ENCODE data around the gene ZC3H18.
"Not testable (repeated sequence)": the region's sequence is repeated elsewhere in the genome, so short reads cannot be mapped to it uniquely, and the experiment has no call there.

Gene ZC3H18

DNA sequence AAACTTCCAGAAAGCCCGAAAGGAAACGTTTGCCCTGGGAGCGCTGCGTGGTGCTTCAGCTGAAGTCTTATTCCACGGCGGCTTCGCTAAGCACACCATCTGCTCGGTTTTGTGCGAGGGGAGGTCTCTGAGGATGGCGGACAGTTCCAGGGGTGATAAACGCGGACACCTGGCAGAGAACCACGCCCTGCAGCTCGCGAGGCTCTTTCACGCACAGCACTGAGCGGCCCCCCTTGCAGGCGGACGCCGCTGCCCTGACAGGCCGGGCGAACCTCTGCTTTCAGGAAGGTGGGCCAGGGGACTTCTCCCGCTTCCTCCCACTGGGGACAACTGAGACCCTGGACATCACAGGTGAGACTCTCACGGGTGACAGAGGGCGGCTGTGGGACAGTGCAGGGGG, 89.0 kb downstream of the ZC3H18 start:
- Histone ChIP-seq H3K4me1 (ENCODE audit: control insufficient read depth, insufficient read depth, low read length) (no peaks in the 10 kb centered on the region), H3K4me3 (ENCODE audit: low read length) (no peak overlapping the region), H3K9ac (ENCODE audit: low read length) (no peak overlapping the region), H3K27me3 (ENCODE audit: control insufficient read depth, insufficient read depth, low read length) (no peaks in the 10 kb centered on the region), H3K36me3 (ENCODE audit: control insufficient read depth, insufficient read depth, low read length) (no peaks in the 10 kb centered on the region), H3K27ac (ENCODE audit: low read depth, low read length) (no peak overlapping the region)

DNA sequence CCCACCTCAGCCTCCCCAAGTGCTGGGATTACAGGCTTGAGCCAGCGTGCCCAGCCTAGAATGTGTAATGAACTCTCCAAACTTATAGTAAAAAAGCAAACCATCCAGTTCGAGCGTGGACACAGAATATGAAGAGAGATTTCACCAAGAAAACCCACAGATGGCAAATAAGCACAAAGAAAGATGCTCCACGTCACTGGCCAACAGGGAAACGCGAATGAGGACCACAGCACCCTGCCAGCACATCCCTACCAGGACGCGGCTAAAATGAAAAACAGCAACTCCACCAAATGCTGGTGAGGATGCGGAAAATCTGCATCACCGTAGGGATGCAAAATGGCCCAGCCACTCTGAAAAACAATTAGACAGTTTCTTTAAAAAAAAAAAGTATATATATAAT, 91.3 kb downstream of the ZC3H18 start:
- H3K27ac ChIP-seq (ENCODE audit: low read depth, low read length) = no peak overlapping the region
- H3K27me3 ChIP-seq (ENCODE audit: control insufficient read depth, insufficient read depth, low read length) = no peaks in the 10 kb centered on the region
- no peak overlapping the region for H3K4me3 ChIP-seq (ENCODE audit: low read length)
- no peaks in the 10 kb centered on the region for H3K4me1 ChIP-seq (ENCODE audit: control insufficient read depth, insufficient read depth, low read length)
- no peaks in the 10 kb centered on the region for H3K36me3 ChIP-seq (ENCODE audit: control insufficient read depth, insufficient read depth, low read length)
- no peak overlapping the region for H3K9ac ChIP-seq (ENCODE audit: low read length)

GRCh38 chr16:88662222-88662842, 92.1 kb downstream of the ZC3H18 start:
- Histone ChIP-seq H3K4me1 (ENCODE audit: control insufficient read depth, insufficient read depth, low read length) (no peaks in the 10 kb centered on the region), H3K27me3 (ENCODE audit: control insufficient read depth, insufficient read depth, low read length) (no peaks in the 10 kb centered on the region), H3K9ac (ENCODE audit: low read length) (peak overlapping the region; percentile 80), H3K27ac (ENCODE audit: low read depth, low read length) (peak overlapping the region; percentile 71), H3K4me3 (ENCODE audit: low read length) (peak overlapping the region; percentile 87), H3K36me3 (ENCODE audit: control insufficient read depth, insufficient read depth, low read length) (no peaks in the 10 kb centered on the region)

DNA sequence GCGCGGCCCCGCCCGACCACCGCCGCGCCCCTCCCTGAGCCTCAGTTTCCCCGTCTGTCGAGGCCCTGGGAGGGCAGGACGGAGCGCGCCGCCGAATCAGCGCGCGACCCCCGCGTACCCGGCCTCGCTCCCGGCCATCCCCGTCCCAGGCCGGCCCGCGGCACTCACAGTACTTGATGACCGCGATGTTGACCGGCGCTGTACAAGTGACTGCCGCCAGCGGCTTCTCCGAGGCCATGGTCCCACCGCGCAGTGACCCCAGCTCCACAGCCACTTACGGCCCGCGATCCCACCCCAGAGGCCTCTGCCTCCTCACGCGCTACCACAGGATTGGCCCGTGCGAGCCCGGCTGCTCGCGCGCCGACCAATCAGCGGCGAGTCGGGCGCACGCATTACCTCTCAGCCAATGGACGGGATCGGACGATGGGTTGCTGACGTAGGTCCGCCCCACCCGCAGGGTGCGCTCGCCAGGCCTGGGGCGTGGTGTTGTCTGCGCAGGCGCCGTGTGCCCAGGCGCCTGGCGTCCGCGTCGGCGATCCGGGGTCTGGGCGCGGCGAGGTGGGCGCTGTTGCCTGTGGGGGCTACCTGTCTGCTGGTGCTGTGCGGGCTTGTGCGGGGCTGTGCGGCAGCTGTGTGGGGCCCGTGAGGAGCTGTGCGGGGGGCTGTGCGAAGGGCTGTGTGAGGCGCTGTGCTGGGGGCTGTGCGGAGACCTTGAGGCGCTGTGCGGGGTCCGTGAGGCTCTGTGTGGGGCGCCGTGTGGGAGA, 92.8 kb downstream of the ZC3H18 start, which contains the start of gene MVD:
TSS of gene MVD (minus strand) at position 249 of the 764 bp plus-strand sequence. CDS start at position 238, 11 bp downstream.
- peak within 1 kb of the TSS; percentile 83 for H3K27ac ChIP-seq (ENCODE audit: low read depth, low read length)
- peak within 1 kb of the TSS; percentile 92 for H3K9ac ChIP-seq (ENCODE audit: low read length)
- no peaks in the 10 kb centered on the region for H3K4me1 ChIP-seq (ENCODE audit: control insufficient read depth, insufficient read depth, low read length)
- H3K27me3 ChIP-seq (ENCODE audit: control insufficient read depth, insufficient read depth, low read length) = no peaks in the 10 kb centered on the region
- H3K36me3 ChIP-seq (ENCODE audit: control insufficient read depth, insufficient read depth, low read length) = no peaks in the 10 kb centered on the region
- peak within 1 kb of the TSS; percentile 87 for H3K4me3 ChIP-seq (ENCODE audit: low read length)

GRCh38 chr16:88665148-88665547, 94.9 kb downstream of the ZC3H18 start:
- H3K4me1 ChIP-seq (ENCODE audit: control insufficient read depth, insufficient read depth, low read length) = no peaks in the 10 kb centered on the region
- H3K27ac ChIP-seq (ENCODE audit: low read depth, low read length) = no peak overlapping the region
- no peak overlapping the region for H3K4me3 ChIP-seq (ENCODE audit: low read length)
- H3K27me3 ChIP-seq (ENCODE audit: control insufficient read depth, insufficient read depth, low read length) = no peaks in the 10 kb centered on the region
- H3K36me3 ChIP-seq (ENCODE audit: control insufficient read depth, insufficient read depth, low read length) = no peaks in the 10 kb centered on the region
- H3K9ac ChIP-seq (ENCODE audit: low read length) = no peak overlapping the region

DNA sequence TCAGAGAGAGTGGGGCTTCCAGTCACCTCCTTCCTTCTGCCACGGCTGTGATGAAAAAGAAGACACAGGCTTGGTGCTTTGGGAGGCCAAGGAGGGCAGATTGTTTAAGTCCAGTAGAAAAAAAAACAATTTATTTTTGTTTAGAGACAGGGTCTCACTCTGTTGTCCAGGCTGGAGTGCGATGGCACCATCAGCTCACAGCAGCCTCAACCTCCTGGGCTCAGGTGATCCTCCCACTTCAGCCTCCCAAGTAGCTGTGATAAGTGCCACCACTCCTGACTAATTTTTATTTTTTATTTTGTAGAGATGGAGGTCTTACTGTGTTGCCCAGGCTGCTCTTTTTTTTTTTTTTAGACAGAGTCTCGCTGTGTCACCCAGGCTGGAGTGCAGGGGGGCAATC, 95.4 kb downstream of the ZC3H18 start:
- no peaks in the 10 kb centered on the region for H3K4me1 ChIP-seq (ENCODE audit: control insufficient read depth, insufficient read depth, low read length)
- no peaks in the 10 kb centered on the region for H3K36me3 ChIP-seq (ENCODE audit: control insufficient read depth, insufficient read depth, low read length)
- H3K27ac ChIP-seq (ENCODE audit: low read depth, low read length) = no peak overlapping the region
- no peak overlapping the region for H3K4me3 ChIP-seq (ENCODE audit: low read length)
- no peak overlapping the region for H3K9ac ChIP-seq (ENCODE audit: low read length)
- H3K27me3 ChIP-seq (ENCODE audit: control insufficient read depth, insufficient read depth, low read length) = no peaks in the 10 kb centered on the region

DNA sequence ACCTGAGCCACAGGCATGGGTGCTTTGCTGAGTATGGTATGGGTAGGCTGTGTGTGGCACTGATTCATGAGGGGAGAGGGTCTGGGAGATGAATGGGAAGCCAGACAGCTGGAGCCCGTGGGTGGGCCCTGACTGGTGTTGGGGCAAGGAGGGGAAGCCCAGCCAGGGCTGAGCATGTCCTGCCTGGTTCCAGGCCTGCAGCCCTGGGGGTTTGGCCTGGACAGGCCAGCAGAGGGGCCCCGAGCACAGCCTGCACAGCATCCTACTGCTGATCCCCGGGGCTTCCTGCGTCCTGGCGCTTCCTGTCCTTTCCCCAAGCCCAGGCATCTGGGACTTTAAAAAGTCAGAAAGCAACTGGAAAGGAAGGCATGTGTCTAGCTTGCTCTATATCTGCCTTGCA, 97.3 kb downstream of the ZC3H18 start:
- H3K27me3 ChIP-seq (ENCODE audit: control insufficient read depth, insufficient read depth, low read length) = no peaks in the 10 kb centered on the region
- H3K4me1 ChIP-seq (ENCODE audit: control insufficient read depth, insufficient read depth, low read length) = no peaks in the 10 kb centered on the region
- H3K27ac ChIP-seq (ENCODE audit: low read depth, low read length) = no peak overlapping the region
- no peaks in the 10 kb centered on the region for H3K36me3 ChIP-seq (ENCODE audit: control insufficient read depth, insufficient read depth, low read length)
- no peak overlapping the region for H3K4me3 ChIP-seq (ENCODE audit: low read length)
- H3K9ac ChIP-seq (ENCODE audit: low read length) = no peak overlapping the region

DNA sequence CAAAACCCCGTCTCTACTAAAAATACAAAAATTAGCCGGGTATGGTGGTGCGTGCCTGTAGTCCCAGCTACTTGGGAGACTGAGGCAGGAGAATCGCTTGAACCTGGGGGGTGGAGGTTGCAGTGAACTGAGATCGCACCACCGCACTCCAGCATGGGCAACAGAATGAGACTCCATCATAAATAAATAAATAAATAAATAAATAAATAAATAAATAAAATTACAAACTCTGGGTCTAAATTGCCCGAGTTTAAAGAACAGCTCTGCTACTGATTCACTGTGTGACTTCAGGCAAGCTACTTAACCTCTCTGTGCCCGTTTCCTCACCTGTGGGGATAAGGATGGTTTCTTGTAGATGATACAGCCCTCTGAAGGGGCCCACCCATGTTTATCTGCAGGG, 99.3 kb downstream of the ZC3H18 start:
- H3K27ac ChIP-seq (ENCODE audit: low read depth, low read length); H3K4me1 ChIP-seq (ENCODE audit: control insufficient read depth, insufficient read depth, low read length); H3K9ac ChIP-seq (ENCODE audit: low read length); H3K27me3 ChIP-seq (ENCODE audit: control insufficient read depth, insufficient read depth, low read length); H3K4me3 ChIP-seq (ENCODE audit: low read length); H3K36me3 ChIP-seq (ENCODE audit: control insufficient read depth, insufficient read depth, low read length): not testable (repeated sequence)

DNA sequence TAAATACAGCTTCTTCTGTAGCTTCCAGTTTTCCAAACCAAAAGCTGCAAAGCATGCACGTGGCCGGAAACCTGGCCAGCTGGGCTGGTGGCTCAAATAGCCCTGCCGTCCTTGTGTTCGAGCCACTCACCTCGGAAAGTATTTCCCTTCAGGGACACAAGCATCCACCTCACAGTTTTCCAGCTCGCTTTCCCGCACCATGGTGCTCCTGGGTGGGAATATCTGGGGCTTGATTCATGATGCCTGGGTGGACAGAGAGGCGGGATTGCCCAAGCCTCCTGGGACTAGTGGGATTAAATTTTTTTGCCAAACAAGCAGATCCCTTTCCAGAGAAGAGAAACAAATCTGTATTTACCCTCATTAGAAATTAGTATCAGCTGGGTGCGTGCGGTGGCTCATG, 99.8 kb downstream of the ZC3H18 start:
- Histone ChIP-seq H3K4me1 (ENCODE audit: control insufficient read depth, insufficient read depth, low read length) (no peaks in the 10 kb centered on the region), H3K27me3 (ENCODE audit: control insufficient read depth, insufficient read depth, low read length) (no peaks in the 10 kb centered on the region), H3K4me3 (ENCODE audit: low read length) (no peak overlapping the region), H3K36me3 (ENCODE audit: control insufficient read depth, insufficient read depth, low read length) (no peaks in the 10 kb centered on the region), H3K27ac (ENCODE audit: low read depth, low read length) (no peak overlapping the region), H3K9ac (ENCODE audit: low read length) (no peak overlapping the region)

GRCh38 chr16:88671806-88672205, 101.6 kb downstream of the ZC3H18 start:
- Histone ChIP-seq H3K36me3 (ENCODE audit: control insufficient read depth, insufficient read depth, low read length) (no peaks in the 10 kb centered on the region), H3K27me3 (ENCODE audit: control insufficient read depth, insufficient read depth, low read length) (no peaks in the 10 kb centered on the region), H3K27ac (ENCODE audit: low read depth, low read length) (no peak overlapping the region), H3K4me1 (ENCODE audit: control insufficient read depth, insufficient read depth, low read length) (no peaks in the 10 kb centered on the region), H3K4me3 (ENCODE audit: low read length) (no peak overlapping the region), H3K9ac (ENCODE audit: low read length) (no peak overlapping the region)

DNA sequence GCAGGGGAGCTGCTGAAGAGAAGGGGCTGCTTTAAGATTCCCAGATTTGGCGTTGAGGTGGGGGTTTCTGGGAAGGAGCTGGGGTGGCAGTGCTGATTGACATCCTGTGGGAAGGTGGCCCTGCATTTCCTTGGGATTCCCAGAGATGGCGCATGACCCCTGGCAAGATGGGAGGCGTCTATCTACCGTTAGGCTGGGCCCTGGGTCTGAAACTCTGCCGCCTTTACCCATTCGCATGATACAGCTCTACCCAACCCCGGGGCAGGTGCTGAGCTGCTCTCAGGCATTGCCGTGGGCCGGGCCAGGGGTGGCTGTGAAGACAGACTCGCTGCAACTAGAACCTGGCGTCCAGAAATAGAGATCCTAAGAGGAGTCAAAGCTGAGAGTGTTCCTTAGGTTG, 102.6 kb downstream of the ZC3H18 start:
- H3K27me3 ChIP-seq (ENCODE audit: control insufficient read depth, insufficient read depth, low read length) = no peaks in the 10 kb centered on the region

GRCh38 chr16:88673716-88674379, 103.6 kb downstream of the ZC3H18 start:
- H3K27me3 ChIP-seq (ENCODE audit: control insufficient read depth, insufficient read depth, low read length) = no peaks in the 10 kb centered on the region
- no peaks in the 10 kb centered on the region for H3K4me1 ChIP-seq (ENCODE audit: control insufficient read depth, insufficient read depth, low read length)
- no peak overlapping the region for H3K9ac ChIP-seq (ENCODE audit: low read length)
- H3K4me3 ChIP-seq (ENCODE audit: low read length) = no peak overlapping the region
- H3K36me3 ChIP-seq (ENCODE audit: control insufficient read depth, insufficient read depth, low read length) = no peaks in the 10 kb centered on the region
- H3K27ac ChIP-seq (ENCODE audit: low read depth, low read length) = no peak overlapping the region

More for the DNA sequence above, 102.6 kb downstream of the ZC3H18 start:
- no peak overlapping the region for H3K9ac ChIP-seq (ENCODE audit: low read length)
- H3K4me1 ChIP-seq (ENCODE audit: control insufficient read depth, insufficient read depth, low read length) = no peaks in the 10 kb centered on the region
- H3K36me3 ChIP-seq (ENCODE audit: control insufficient read depth, insufficient read depth, low read length) = no peaks in the 10 kb centered on the region
- H3K27ac ChIP-seq (ENCODE audit: low read depth, low read length) = no peak overlapping the region
- H3K4me3 ChIP-seq (ENCODE audit: low read length) = no peak overlapping the region
